Measurements from ENCODE around the gene CPA3. TPM values are rescaled to one million over a fixed set of nuclear protein-coding genes. Genes with fewer than 3 reads are reported as not detected.

Gene CPA3
- total RNA-seq, 2 donors from 2014 or later = 12.3 to 12.6 TPM

DNA sequence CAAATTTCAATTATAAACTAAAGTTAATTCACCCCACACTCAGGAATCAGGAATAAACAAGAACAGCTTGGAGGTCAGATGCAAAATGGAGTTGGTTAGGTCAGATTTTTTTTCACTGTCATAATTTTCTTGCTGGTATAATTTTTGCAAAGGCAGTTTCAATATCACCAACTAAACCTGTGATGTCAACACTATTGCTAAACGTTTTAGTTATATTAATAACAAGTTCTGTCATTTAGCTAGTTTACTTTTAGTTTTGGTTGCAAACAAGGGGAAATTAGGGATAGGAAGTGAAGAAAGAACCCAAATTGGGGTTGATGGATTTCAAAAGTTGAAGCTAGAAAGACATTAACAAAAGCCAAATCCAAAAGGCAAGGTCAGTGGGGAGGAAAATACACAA, 42.1 kb upstream of the CPA3 start:
- intact Hi-C loops (cut with DNase I) = no loop called here
- Histone ChIP-seq H3K4me1 (no peaks in the 10 kb centered on the region), H3K4me3 (no peak overlapping the region), H3K27me3 (no peaks in the 10 kb centered on the region), H3K9me3 (no peaks in the 10 kb centered on the region), H3K36me3 (no peaks in the 10 kb centered on the region), H3K27ac (no peak overlapping the region), H3K9ac (ENCODE audit: low read depth in 2 of 2, low read length in 2 of 2) (no peak overlapping the region)
- TF ChIP-seq, protein P1, sequence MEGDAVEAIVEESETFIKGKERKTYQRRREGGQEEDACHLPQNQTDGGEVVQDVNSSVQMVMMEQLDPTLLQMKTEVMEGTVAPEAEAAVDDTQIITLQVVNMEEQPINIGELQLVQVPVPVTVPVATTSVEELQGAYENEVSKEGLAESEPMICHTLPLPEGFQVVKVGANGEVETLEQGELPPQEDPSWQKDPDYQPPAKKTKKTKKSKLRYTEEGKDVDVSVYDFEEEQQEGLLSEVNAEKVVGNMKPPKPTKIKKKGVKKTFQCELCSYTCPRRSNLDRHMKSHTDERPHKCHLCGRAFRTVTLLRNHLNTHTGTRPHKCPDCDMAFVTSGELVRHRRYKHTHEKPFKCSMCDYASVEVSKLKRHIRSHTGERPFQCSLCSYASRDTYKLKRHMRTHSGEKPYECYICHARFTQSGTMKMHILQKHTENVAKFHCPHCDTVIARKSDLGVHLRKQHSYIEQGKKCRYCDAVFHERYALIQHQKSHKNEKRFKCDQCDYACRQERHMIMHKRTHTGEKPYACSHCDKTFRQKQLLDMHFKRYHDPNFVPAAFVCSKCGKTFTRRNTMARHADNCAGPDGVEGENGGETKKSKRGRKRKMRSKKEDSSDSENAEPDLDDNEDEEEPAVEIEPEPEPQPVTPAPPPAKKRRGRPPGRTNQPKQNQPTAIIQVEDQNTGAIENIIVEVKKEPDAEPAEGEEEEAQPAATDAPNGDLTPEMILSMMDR (IDR thresholded peaks at IDR 0.05) = no peak
- no peak for DNase-seq

DNA sequence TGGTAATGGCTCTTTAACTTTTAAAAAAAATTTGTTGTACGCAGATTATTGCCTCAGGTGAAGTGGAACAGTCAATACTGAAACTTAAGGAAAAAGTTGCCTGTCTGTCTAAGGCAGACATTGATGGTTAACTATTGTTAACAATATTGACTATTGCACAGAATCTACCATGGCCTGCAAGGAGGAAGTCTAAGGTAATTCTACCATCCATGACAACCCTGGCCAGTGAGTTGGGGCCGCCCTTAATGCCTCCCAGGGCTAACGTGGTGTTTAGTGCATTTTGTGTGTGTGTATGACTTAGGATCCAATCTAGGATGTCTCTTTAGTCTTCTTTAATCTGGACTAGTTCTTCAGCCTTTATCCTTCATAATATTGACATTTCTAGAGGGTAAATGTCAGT, 39.6 kb upstream of the CPA3 start:
- intact Hi-C loops (cut with DNase I) = no loop called here
- H3K4me3 ChIP-seq = no peak overlapping the region

DNA sequence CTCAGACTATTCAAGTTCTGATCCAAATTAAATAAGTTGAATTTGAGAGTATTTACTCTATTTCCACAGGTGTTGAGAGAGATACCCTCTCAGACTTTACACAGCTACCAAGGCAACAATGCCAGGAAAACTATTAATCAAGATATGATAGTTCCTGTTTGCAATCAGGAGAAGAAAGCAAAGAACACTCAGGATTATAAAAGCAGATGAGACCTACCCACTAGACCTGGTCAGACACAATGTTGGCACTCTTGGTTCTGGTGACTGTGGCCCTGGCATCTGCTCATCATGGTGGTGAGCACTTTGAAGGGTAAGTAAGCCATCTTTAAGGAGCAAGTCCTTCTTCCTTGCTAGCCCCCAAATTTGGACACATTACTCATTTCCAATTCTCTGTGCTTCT, 37.5 kb upstream of the CPA3 start, which contains the start of gene CPB1:
Gene CPB1 (plus strand): TSS at position 227 of the 400 bp plus-strand sequence. CDS start 13 bp downstream, at position 240.
- Histone ChIP-seq H3K27me3 (no peaks in the 10 kb centered on the region), H3K9ac (ENCODE audit: low read depth in 2 of 2, low read length in 2 of 2) (no peak within 1 kb of the TSS), H3K9me3 (no peaks in the 10 kb centered on the region), H3K36me3 (no peaks in the 10 kb centered on the region), H3K27ac (no peak within 1 kb of the TSS), H3K4me1 (no peaks in the 10 kb centered on the region), H3K4me3 (no peak within 1 kb of the TSS)
- no peak for DNase-seq
- TF ChIP-seq, protein P1 (IDR thresholded peaks at IDR 0.05) = no peak
- intact Hi-C loops (cut with DNase I) = no loop called here

More for the DNA sequence above, 39.6 kb upstream of the CPA3 start:
- H3K27ac ChIP-seq = no peak overlapping the region
- no peak for DNase-seq
- TF ChIP-seq, protein P1 (IDR thresholded peaks at IDR 0.05) = no peak
- H3K9ac ChIP-seq (ENCODE audit: low read depth in 2 of 2, low read length in 2 of 2) = no peak overlapping the region
- H3K9me3 ChIP-seq = no peaks in the 10 kb centered on the region
- no peaks in the 10 kb centered on the region for H3K36me3 ChIP-seq
- H3K27me3 ChIP-seq = no peaks in the 10 kb centered on the region
- no peaks in the 10 kb centered on the region for H3K4me1 ChIP-seq

DNA sequence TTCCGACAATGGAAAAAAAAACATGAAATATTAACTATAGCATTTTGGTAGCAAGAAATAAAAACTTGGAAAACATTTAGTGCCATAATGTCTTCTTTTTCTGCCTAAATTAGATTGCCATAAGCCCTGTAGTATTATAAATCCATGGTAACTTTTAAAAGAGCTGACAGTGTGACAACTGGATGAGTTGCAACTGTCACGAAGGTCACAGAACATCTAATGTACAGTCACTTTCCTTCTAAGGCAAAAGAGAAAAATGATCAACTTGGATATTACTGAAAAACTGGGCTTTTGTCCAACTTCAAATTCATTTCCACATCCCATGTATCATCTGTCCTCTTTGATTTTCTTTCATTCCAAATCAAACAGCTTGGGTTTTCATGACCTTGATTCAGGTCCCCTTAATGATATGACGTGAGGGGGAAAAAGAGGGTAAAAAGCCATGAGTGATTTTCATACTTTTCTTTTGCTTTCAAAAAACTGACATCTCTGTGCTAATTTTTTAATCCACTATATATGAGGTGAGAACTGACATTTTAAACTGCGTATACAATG, 36.9 kb upstream of the CPA3 start:
- Histone ChIP-seq H3K4me3 (no peak overlapping the region), H3K36me3 (no peaks in the 10 kb centered on the region), H3K9ac (ENCODE audit: low read depth in 2 of 2, low read length in 2 of 2) (no peak overlapping the region), H3K9me3 (no peaks in the 10 kb centered on the region), H3K27ac (no peak overlapping the region), H3K4me1 (no peaks in the 10 kb centered on the region), H3K27me3 (no peaks in the 10 kb centered on the region)
- intact Hi-C loops (cut with DNase I) = no loop called here
- DNase-seq = no peak
- TF ChIP-seq, protein P1 (IDR thresholded peaks at IDR 0.05) = no peak

DNA sequence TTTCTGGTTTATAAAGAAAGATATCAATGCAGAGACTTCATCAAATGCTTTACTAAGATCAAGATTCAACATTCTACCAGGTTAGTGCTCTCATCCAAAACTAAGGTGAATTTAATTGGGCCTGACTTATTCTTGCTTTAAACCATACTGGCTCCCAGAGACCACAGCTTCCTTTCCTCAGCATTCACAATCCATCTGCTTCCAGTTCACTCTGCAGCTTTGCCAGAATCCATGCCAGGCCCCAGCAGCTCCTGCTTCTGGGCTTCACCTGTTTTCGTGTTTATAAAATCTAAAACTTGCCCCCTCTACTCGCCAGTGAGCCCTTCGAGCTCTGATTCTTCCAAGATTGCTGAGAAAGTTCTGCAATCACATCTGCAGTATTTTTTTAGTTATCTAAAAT, 35.2 kb upstream of the CPA3 start:
- intact Hi-C loops (cut with DNase I) = no loop called here
- H3K27ac ChIP-seq = no peak overlapping the region
- no peak for DNase-seq

More for the DNA sequence above, 35.2 kb upstream of the CPA3 start:
- Histone ChIP-seq H3K27me3 (no peaks in the 10 kb centered on the region), H3K4me3 (no peak overlapping the region), H3K4me1 (no peaks in the 10 kb centered on the region), H3K9me3 (no peaks in the 10 kb centered on the region), H3K36me3 (no peaks in the 10 kb centered on the region), H3K9ac (ENCODE audit: low read depth in 2 of 2, low read length in 2 of 2) (no peak overlapping the region)
- TF ChIP-seq, protein P1 (IDR thresholded peaks at IDR 0.05) = no peak

Measured in colonic mucosa (tissue), 4 donors.